ENCODE results near the gene TLL2.

DNA sequence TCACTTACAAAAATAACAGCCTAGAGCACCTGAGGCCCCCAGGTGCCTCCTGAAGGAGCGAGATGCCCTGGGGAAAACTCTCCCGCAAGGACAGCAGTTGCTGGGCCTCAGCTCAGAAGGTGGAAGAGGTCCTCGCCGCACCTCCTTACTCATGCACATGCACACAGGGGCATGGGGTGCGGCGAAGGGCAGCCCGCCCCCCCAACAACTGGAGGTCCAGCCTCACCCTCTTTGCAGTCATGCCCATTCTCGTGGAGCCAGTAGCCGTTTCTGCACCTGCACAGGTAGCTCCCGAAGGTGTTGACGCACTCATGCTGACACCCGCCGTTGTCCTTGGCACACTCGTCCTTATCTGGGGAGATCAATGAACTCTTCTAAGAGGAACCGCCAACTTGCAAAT lies 135.0 kb downstream of the TLL2 start:
- TF ChIP-seq, protein P1, sequence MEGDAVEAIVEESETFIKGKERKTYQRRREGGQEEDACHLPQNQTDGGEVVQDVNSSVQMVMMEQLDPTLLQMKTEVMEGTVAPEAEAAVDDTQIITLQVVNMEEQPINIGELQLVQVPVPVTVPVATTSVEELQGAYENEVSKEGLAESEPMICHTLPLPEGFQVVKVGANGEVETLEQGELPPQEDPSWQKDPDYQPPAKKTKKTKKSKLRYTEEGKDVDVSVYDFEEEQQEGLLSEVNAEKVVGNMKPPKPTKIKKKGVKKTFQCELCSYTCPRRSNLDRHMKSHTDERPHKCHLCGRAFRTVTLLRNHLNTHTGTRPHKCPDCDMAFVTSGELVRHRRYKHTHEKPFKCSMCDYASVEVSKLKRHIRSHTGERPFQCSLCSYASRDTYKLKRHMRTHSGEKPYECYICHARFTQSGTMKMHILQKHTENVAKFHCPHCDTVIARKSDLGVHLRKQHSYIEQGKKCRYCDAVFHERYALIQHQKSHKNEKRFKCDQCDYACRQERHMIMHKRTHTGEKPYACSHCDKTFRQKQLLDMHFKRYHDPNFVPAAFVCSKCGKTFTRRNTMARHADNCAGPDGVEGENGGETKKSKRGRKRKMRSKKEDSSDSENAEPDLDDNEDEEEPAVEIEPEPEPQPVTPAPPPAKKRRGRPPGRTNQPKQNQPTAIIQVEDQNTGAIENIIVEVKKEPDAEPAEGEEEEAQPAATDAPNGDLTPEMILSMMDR (IDR thresholded peaks at IDR 0.05) = no peak
- TF ChIP-seq POLR2A (IDR thresholded peaks at IDR 0.05) = no peak

Measured in tibial nerve (tissue), 3 donors.